GM18520 (cell line): ENCODE results near the gene LRRC3.
"Not testable (repeated sequence)": the region's sequence is repeated elsewhere in the genome, so short reads cannot be mapped to it uniquely, and the experiment has no call there.

Experiments used
- ATAC-seq: cut with Tn5 transposase; IDR thresholded peaks from one replicate; pipeline ENCODE4 v1.9.1; 2021; ENCODE audit not compliant: unreplicated experiment

Gene LRRC3

DNA sequence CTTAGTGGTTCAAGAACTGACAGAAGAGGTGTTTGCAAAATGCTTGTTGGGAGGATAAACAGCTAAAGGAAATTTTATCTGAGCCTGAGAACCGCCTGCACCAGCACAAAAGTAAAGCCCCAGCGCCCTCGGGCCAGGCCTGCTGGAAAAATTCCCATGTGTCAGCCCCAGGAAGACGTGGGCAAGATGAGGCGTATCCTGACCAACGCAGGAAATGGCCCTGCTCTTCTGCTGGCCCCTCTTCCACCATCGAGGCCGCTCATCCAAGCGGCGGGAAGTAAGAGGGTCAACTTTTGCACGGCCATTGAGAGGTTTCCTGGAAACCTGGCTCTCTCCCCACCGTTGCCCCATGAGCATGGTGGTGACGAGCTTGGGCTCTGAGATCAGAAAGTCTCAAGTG lies 39.6 kb downstream of the LRRC3 start:
- ATAC-seq: no peak

GRCh38 chr21:44495611-44496563 lies 40.6 kb downstream of the LRRC3 start:
- ATAC-seq: no peak

- ATAC-seq: no peak
Observed at GRCh38 chr21:44496564-44497550, 41.5 kb downstream of the LRRC3 start.

DNA sequence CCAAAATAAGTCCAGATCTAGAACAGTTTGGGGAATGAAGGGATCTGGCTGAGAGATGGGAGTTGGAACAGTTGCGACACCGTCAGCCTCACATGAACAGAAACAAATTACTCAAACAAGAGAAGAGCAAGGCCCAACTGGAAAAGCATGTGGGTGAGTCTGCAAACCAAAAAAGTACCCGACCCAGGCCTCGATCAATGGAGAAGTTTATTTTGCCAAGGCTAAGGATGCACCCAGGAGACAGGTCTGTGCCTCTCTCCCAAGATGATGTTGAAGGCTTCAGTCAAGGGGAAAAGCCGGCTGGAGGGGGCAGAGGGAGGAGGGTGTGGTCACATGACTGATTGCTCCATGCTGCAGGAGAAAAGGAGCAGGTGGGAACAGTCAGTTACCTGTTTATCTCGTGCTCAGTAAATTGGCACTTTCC lies 42.4 kb downstream of the LRRC3 start:
- ATAC-seq: no peak

- ATAC-seq: no peak
Observed at GRCh38 chr21:44498280-44499210, 43.2 kb downstream of the LRRC3 start.

- no peak for ATAC-seq
Observed at GRCh38 chr21:44499211-44499560, 43.9 kb downstream of the LRRC3 start.

DNA sequence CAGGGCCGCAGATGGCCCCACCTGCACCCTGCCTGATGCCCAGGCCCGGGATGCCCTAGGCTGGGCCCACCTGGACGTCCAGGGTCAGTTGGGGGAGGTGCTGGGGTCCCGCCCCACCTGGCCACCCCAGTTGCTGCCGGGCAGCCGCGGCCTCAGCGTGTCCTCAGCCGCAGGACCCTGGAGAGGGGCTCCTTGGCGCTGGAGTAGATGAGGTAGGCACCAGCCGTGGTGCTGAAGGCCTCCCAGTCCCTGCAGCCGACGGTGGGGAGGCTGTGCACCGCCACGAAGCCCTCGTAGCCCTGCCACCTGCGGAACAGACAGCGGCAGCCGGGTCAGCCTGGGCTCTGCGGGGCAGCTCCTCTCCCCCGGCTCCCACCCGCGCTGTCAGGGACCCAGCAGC lies 44.3 kb downstream of the LRRC3 start:
- ATAC-seq: no peak

DNA sequence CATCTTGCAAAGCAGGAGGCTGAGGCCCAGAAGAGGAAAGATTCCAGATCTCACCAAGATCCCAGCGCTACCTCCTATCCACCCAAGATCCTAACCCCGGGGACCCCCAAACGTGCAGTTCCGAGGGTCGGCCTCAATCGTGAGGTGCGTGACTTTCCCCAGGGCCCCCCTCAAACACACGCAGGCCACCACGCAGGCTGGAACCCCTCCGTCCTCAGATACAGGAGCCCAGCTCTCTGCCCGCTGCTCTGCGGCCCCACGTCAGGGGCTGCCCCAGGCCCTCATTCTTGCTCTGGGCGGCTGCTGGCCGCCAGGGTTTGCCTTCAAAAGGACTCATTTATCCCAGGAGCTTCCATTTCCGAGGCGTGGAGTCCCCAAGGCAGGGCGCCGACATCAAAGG lies 44.8 kb downstream of the LRRC3 start:
- ATAC-seq: no peak

- no peak for ATAC-seq
Observed at GRCh38 chr21:44502171-44502958, 47.1 kb downstream of the LRRC3 start.

DNA sequence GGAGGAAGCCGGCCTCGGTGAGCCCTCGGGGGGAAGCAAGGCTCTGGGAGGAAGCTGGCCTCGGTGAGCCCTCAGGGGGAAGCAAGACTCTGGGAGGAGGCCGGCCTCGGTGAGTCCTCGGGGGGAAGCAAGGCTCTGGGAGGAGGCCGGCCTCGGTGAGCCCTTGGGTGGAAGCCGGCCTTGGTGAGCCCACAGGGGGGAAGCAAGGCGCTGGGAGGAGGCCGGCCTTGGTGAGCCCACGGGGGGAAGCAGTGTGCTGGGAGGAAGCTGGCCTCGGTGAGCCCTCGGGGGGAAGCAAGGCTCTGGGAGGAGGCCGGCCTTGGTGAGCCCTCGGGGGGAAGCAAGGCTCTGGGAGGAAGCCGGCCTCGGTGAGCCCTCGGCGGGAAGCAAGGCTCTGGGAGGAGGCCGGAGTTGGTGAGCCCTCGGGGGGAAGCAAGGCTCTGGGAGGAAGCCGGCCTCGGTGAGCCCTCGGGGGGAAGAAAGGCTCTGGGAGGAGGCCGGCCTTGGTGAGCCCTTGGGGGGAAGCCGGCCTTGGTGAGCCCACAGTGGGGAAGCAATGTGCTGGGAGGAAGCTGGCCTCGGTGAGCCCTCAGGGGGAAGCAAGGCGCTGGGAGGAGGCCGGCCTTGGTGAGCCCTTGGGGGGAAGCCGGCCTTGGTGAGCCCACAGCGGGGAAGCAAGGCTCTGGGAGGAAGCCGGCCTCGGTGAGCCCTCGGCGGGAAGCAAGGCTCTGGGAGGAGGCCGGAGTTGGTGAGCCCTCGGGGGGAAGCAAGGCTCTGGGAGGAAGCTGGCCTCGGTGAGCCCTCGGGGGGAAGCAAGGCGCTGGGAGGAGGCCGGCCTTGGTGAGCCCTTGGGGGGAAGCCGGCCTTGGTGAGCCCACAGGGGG lies 47.9 kb downstream of the LRRC3 start:
- ATAC-seq: not testable (repeated sequence)

GRCh38 chr21:44503901-44504399 lies 48.6 kb downstream of the LRRC3 start:
- no peak for ATAC-seq

- ATAC-seq: no peak
Observed at GRCh38 chr21:44505673-44506278, 50.5 kb downstream of the LRRC3 start.

GRCh38 chr21:44506279-44507255 lies 51.3 kb downstream of the LRRC3 start:
- ATAC-seq: no peak

DNA sequence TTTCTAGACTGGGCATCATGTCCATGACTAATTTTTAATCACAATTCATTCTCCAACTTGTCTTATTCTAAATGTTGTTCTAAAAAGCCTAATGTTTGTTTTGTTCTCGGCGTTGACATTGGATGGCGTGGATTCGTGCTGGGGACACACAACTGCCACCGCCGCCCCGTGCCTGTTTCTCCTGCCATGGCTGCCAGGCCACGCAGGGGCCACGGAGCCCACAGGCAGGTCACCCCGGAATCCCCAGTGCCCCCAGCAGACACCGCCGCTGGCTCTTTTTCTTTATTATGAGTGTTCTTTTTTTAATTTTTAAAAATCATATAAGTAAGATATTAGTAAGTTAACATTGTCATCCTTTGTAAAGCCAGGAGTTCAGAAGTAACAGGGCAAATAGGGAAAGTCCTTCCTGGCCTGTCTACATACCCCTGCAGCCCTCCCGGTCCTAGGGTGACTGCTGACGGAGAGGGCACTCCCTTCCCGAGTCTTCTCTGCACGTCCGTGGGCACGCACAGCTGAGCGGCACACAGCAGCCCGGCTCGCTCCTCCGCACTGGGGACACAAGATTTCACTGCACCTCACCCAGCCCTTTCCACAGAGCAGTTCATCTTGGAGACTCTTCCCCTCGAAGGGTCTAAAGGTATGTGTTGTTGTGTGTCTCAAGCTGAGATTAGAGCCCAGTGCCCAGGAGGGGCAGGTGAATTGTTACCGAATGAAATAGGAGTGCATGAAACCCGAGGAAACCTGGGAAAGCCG lies 52.5 kb downstream of the LRRC3 start:
- no peak for ATAC-seq

GRCh38 chr21:44508426-44508710 lies 53.1 kb downstream of the LRRC3 start:
- ATAC-seq: no peak

DNA sequence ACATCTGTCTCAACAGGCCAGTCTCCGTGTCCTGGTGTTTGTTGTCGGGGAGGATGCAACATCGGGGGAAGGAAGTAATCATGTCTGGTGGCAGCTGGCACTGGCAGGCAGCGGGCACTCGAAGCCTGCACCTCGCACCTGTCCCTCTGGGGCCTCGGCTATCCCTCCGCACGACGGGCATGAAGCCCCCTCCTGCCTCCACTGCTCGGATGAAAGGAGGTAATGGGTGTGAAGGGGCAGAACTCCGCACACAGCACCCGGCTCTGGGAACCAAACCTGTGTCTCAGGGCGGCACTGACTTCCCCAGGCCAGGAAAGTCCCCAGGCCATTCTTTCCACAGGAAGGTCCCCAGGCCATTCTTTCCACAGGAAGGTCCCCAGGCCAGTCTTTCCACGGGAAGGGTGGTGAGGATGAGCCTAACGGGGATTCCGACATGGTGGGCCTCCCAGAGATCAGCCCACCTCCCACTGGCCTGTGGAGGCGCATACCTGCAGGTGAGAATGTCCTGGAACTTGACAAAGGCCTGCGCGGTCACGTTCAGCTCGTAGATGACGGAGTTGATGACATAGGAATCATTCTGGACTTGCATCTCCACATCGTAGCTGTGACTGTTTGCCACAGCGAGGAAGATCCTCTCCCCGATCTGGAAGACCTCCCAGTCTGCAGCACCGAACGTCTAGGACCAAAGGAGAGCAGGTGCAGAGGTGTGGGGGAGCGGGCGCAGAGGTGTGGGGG lies 53.6 kb downstream of the LRRC3 start:
- ATAC-seq: no peak
